Neuronal stem cell (in vitro differentiated cells): Measurements from ENCODE around the gene CA9.

Experiments
- DNase-seq: peaks from one replicate; pipeline ENCODE4 v3.0.0-alpha.2; 2013; ENCODE audit warnings: low spot score
- H2AFZ ChIP-seq: one replicate; pipeline ENCODE4 v1.6.1; 2013; ENCODE audit warnings: mild to moderate bottlenecking, low read length, inconsistent platforms
- H2AK5ac ChIP-seq: 2 replicates; pipeline ENCODE4 v1.6.1; 2013; ENCODE audit warnings: low read depth, mild to moderate bottlenecking, inconsistent platforms, low read length, moderate library complexity, mixed read lengths
- H2BK120ac ChIP-seq: 2 replicates; pipeline ENCODE4 v1.6.1; 2013; ENCODE audit warnings: low read depth, mild to moderate bottlenecking, inconsistent platforms, low read length, moderate library complexity, mixed read lengths
- H2BK12ac ChIP-seq: one replicate; pipeline ENCODE4 v1.6.1; 2013; ENCODE audit warnings: low read length, inconsistent platforms
- H2BK15ac ChIP-seq: 2 replicates; pipeline ENCODE4 v1.6.1; 2013; ENCODE audit warnings: mild to moderate bottlenecking, low read length, inconsistent platforms, mixed read lengths
- H2BK5ac ChIP-seq: one replicate; pipeline ENCODE4 v1.6.1; 2013; ENCODE audit warnings: inconsistent platforms, mild to moderate bottlenecking, low read length, moderate library complexity
- H3K14ac ChIP-seq: one replicate; pipeline ENCODE4 v1.6.1; 2013; ENCODE audit warnings: low read length, inconsistent platforms
- H3K18ac ChIP-seq: 2 replicates; pipeline ENCODE4 v1.6.1; 2013; ENCODE audit warnings: low read length, inconsistent platforms
- H3K23ac ChIP-seq: 2 replicates; pipeline ENCODE4 v1.6.1; 2013; ENCODE audit warnings: low read depth, mild to moderate bottlenecking, mixed read lengths, low read length, inconsistent platforms; ENCODE audit not compliant: poor library complexity
- H3K27ac ChIP-seq: replicated peaks from 3 replicates; pipeline ENCODE4 v1.5.1; 2013; ENCODE audit warnings: low read length, inconsistent platforms
- H3K27me3 ChIP-seq, 3 experiments: 2 replicates each; pipeline ENCODE4 v1.6.1; 2013; ENCODE audit warnings: low read length in 3 of 3, mild to moderate bottlenecking in 2 of 3, inconsistent platforms in 1 of 3, low read depth in 1 of 3, mixed read lengths in 1 of 3, moderate library complexity in 1 of 3; ENCODE audit not compliant: control insufficient read depth in 3 of 3, insufficient read depth in 3 of 3
- H3K36me3 ChIP-seq, 2 donors: replicated peaks in 1 of 2; 2 replicates each; pipeline ENCODE4 v1.6.1; 2013; ENCODE audit warnings: low read length in 2 of 2; ENCODE audit not compliant: control insufficient read depth in 2 of 2, insufficient read depth in 2 of 2
- H3K4ac ChIP-seq: 2 replicates; pipeline ENCODE4 v1.6.1; 2013; ENCODE audit warnings: inconsistent platforms, mild to moderate bottlenecking, low read length, moderate library complexity
- H3K4me1 ChIP-seq, 2 donors: 1 replicate in 1 of 2; 2 replicates in 1 of 2; pipeline ENCODE4 v1.6.1; 2013; ENCODE audit warnings: low read length in 2 of 2, low read depth in 1 of 2; ENCODE audit not compliant: control insufficient read depth in 2 of 2, insufficient read depth in 1 of 2
- H3K4me2 ChIP-seq: one replicate; pipeline ENCODE4 v1.6.1; 2013; ENCODE audit warnings: mild to moderate bottlenecking, low read length, inconsistent platforms; ENCODE audit not compliant: insufficient read depth, poor library complexity, severe bottlenecking
- H3K4me3 ChIP-seq, 2 donors: 2 replicates each; pipeline ENCODE4 v1.5.1; 2013; ENCODE audit warnings: low read length in 2 of 2, mild to moderate bottlenecking in 2 of 2, inconsistent platforms in 1 of 2, moderate library complexity in 1 of 2
- H3K79me1 ChIP-seq: one replicate; pipeline ENCODE4 v1.6.1; 2013; ENCODE audit warnings: low read depth, mild to moderate bottlenecking, inconsistent platforms, low read length, moderate library complexity
- H3K9ac ChIP-seq: one replicate; pipeline ENCODE4 v1.6.1; 2013; ENCODE audit warnings: mild to moderate bottlenecking, low read depth, low read length, inconsistent platforms; ENCODE audit not compliant: poor library complexity
- H3K9me3 ChIP-seq, 2 donors: replicated peaks in 1 of 2; 2 replicates each; pipeline versions ENCODE3 to v1.6.1; 2013; ENCODE audit warnings: low read length in 2 of 2, mild to moderate bottlenecking in 2 of 2, inconsistent platforms in 1 of 2, low read depth in 1 of 2, mixed read lengths in 1 of 2, moderate library complexity in 1 of 2; ENCODE audit not compliant: control insufficient read depth in 2 of 2, insufficient read depth in 1 of 2
- H4K8ac ChIP-seq: one replicate; pipeline ENCODE4 v1.6.1; 2013; ENCODE audit warnings: low read depth, mild to moderate bottlenecking, inconsistent platforms, low read length, moderate library complexity
- H4K91ac ChIP-seq: one replicate; pipeline ENCODE4 v1.6.1; 2013; ENCODE audit warnings: low read length, low read depth, mild to moderate bottlenecking, inconsistent platforms; ENCODE audit not compliant: poor library complexity
- WGBS, 2 donors: extraction: QIAGEN DNeasy Blood & Tissue Kit; methylation state at CpG; one replicate each; pipeline ENCODE4 v1.1.7; 2013; ENCODE audit warnings: missing lambda C conversion rate in 2 of 2, mixed read lengths in 1 of 2; ENCODE audit not compliant: insufficient read length in 2 of 2, insufficient replicate concordance in 1 of 2; ENCODE audit errors: extremely low coverage in 2 of 2; 5-methylcytosine and 5-hydroxymethylcytosine counted together

The CA9 gene

GRCh38 chr9:35719546-35719945 lies 45.8 kb downstream of the CA9 start:
- H2BK120ac ChIP-seq: no peak overlapping the region
- H3K9ac ChIP-seq: no peak overlapping the region
- H3K14ac ChIP-seq: no peak overlapping the region
- H3K4ac ChIP-seq: no peak overlapping the region
- no peak overlapping the region for H3K23ac ChIP-seq
- H4K91ac ChIP-seq: no peak overlapping the region
- H4K8ac ChIP-seq: no peak overlapping the region
- no peak overlapping the region for H2BK12ac ChIP-seq
- peaks cover 82 to 100% of the 10 kb centered on the region in 2 donors for H3K36me3 ChIP-seq
- no CpG with 5 or more reads among the region's 4 CpGs for WGBS, 2 donors
- no peak for DNase-seq
- no peaks in the 10 kb centered on the region for H3K79me1 ChIP-seq
- no peak overlapping the region for H3K27ac ChIP-seq
- no peak overlapping the region for H2AFZ ChIP-seq
- no peak overlapping the region for H3K18ac ChIP-seq
- H3K4me2 ChIP-seq: no peak overlapping the region
- H2BK5ac ChIP-seq: no peak overlapping the region
- H2AK5ac ChIP-seq: no peak overlapping the region
- H3K4me3 ChIP-seq: no peak overlapping the region
- H2BK15ac ChIP-seq: no peak overlapping the region
- H3K27me3 ChIP-seq: no peaks in the 10 kb centered on the region
- H3K4me1 ChIP-seq: no peaks in the 10 kb centered on the region
- no peaks in the 10 kb centered on the region for H3K9me3 ChIP-seq

GRCh38 chr9:35723426-35723825 lies 49.7 kb downstream of the CA9 start:
- peaks cover 58 to 88% of the 10 kb centered on the region in 2 donors for H3K36me3 ChIP-seq
- no peak for DNase-seq
- no peak overlapping the region for H2BK15ac ChIP-seq

GRCh38 chr9:35723908-35724307 lies 50.2 kb downstream of the CA9 start:
- Histone ChIP-seq H2BK12ac (no peak overlapping the region), H2AK5ac (no peak overlapping the region), H2BK15ac (no peak overlapping the region), H3K4me3 (no peak overlapping the region), H3K4me1 (peaks cover 17 to 20% of the 10 kb centered on the region in 2 donors), H3K14ac (no peak overlapping the region), H2AFZ (no peak overlapping the region), H3K27me3 (no peaks in the 10 kb centered on the region), H3K9me3 (no peaks in the 10 kb centered on the region), H3K4ac (no peak overlapping the region), H3K9ac (no peak overlapping the region), H3K79me1 (peaks cover 3% of the 10 kb centered on the region), H3K4me2 (no peak overlapping the region), H4K8ac (no peak overlapping the region), H3K36me3 (peaks cover 54 to 83% of the 10 kb centered on the region in 2 donors), H3K27ac (no peak overlapping the region), H2BK120ac (no peak overlapping the region), H4K91ac (no peak overlapping the region), H3K18ac (no peak overlapping the region), H2BK5ac (no peak overlapping the region), H3K23ac (no peak overlapping the region)
- no peak for DNase-seq
- WGBS, 2 donors: no CpG with 5 or more reads among the region's 8 CpGs

More at GRCh38 chr9:35723426-35723825, 49.7 kb downstream of the CA9 start:
- H2AFZ ChIP-seq: no peak overlapping the region
- no peak overlapping the region for H3K9ac ChIP-seq
- no peak overlapping the region for H3K27ac ChIP-seq
- H3K27me3 ChIP-seq: no peaks in the 10 kb centered on the region
- no peak overlapping the region for H4K91ac ChIP-seq
- H3K18ac ChIP-seq: no peak overlapping the region
- peaks cover 12 to 17% of the 10 kb centered on the region in 2 donors for H3K4me1 ChIP-seq
- H3K4me3 ChIP-seq: no peak overlapping the region
- no peak overlapping the region for H2AK5ac ChIP-seq
- H3K14ac ChIP-seq: no peak overlapping the region
- H3K9me3 ChIP-seq: no peaks in the 10 kb centered on the region
- no peak overlapping the region for H3K4ac ChIP-seq
- peaks cover 3% of the 10 kb centered on the region for H3K79me1 ChIP-seq
- no peak overlapping the region for H4K8ac ChIP-seq
- no peak overlapping the region for H3K4me2 ChIP-seq
- no CpG with 5 or more reads among the region's 2 CpGs for WGBS, 2 donors
- no peak overlapping the region for H2BK5ac ChIP-seq
- no peak overlapping the region for H2BK12ac ChIP-seq
- no peak overlapping the region for H2BK120ac ChIP-seq
- no peak overlapping the region for H3K23ac ChIP-seq

GRCh38 chr9:35725362-35725761 lies 51.6 kb downstream of the CA9 start:
- no peak for DNase-seq
- no CpG with 5 or more reads among the region's 11 CpGs for WGBS, 2 donors

More at GRCh38 chr9:35725362-35725761, 51.6 kb downstream of the CA9 start:
- no peak overlapping the region for H2AFZ ChIP-seq
- H2BK15ac ChIP-seq: no peak overlapping the region
- peaks cover 31 to 32% of the 10 kb centered on the region in 2 donors for H3K4me1 ChIP-seq
- no peaks in the 10 kb centered on the region for H3K27me3 ChIP-seq
- peaks cover 39 to 76% of the 10 kb centered on the region in 2 donors for H3K36me3 ChIP-seq
- no peak overlapping the region for H2AK5ac ChIP-seq
- no peak overlapping the region for H3K4ac ChIP-seq
- no peak overlapping the region for H4K8ac ChIP-seq
- no peak overlapping the region for H3K27ac ChIP-seq
- H2BK120ac ChIP-seq: no peak overlapping the region
- H3K9ac ChIP-seq: no peak overlapping the region
- no peaks in the 10 kb centered on the region for H3K9me3 ChIP-seq
- no peak overlapping the region for H4K91ac ChIP-seq
- no peak overlapping the region for H2BK5ac ChIP-seq
- no peak overlapping the region for H3K4me2 ChIP-seq
- no peak overlapping the region for H3K4me3 ChIP-seq
- no peak overlapping the region for H3K18ac ChIP-seq
- H3K23ac ChIP-seq: no peak overlapping the region
- no peak overlapping the region for H2BK12ac ChIP-seq
- H3K14ac ChIP-seq: no peak overlapping the region
- peaks cover 3% of the 10 kb centered on the region for H3K79me1 ChIP-seq
